Measurements from ENCODE around the gene DNPH1. TPM values are rescaled to one million over a fixed set of nuclear protein-coding genes. Genes with fewer than 3 reads are reported as not detected.

DNPH1 gene
- polyA plus RNA-seq, 3 donors: 31.9 to 55.4 (median 42.7) TPM

GRCh38 chr6:43181621-43181941 lies 47.7 kb downstream of the DNPH1 start:
- H2AFZ ChIP-seq (ENCODE audit: insufficient read depth, low read depth, low read length, poor library complexity, severe bottlenecking): peak overlapping the region; percentile 93
- peak overlapping the region; percentile 81 for H3K9ac ChIP-seq (ENCODE audit: insufficient read depth, low read length, poor library complexity, severe bottlenecking)
- 42% methylated on average over 5 of the region's 9 CpGs for WGBS (ENCODE audit: insufficient coverage)
- no peak for DNase-seq
- H3K27me3 ChIP-seq (ENCODE audit: control insufficient read depth in 2 of 2, insufficient read depth in 2 of 2, low read length in 2 of 2): no peaks in the 10 kb centered on the region
- intact Hi-C loops (cut with micrococcal nuclease): no loop called here
- TF ChIP-seq CTCF (IDR thresholded peaks at IDR 0.05): no peak
- Mint-ChIP-seq H3K36me3 (peaks cover 48 to 60% of the 10 kb centered on the region in 2 donors), H3K9me3 (no peaks in the 10 kb centered on the region), H3K4me1 (peaks cover 29% of the 10 kb centered on the region), H3K27ac (peak overlapping the region; percentile 41 to 93 (median 87)), H3K27me3 (ENCODE audit: low read depth in 3 of 3) (peaks cover 0 to 2% (median 0%) of the 10 kb centered on the region in 3 donors), H3K4me3 (peak overlapping the region; percentile 87 to 99)
- H3K79me2 ChIP-seq (ENCODE audit: insufficient read depth, low read length): peaks cover 6% of the 10 kb centered on the region
- peak overlapping the region; percentile 17 to 89 for H3K27ac ChIP-seq (ENCODE audit: low read depth in 1 of 2, low read length in 2 of 2)
- H3K4me2 ChIP-seq (replicated peaks; ENCODE audit: extremely low read depth, low read length, poor library complexity, severe bottlenecking): peak overlapping the region; percentile 97
- H3K4me1 ChIP-seq (ENCODE audit: control insufficient read depth in 1 of 2, insufficient read depth in 2 of 2, low read length in 2 of 2): peaks cover 16 to 24% of the 10 kb centered on the region in 2 donors
- H3K9me3 ChIP-seq (replicated peaks in 1 of 2; ENCODE audit: control insufficient read depth in 1 of 2, insufficient read depth in 1 of 2, low read length in 2 of 2): no peaks in the 10 kb centered on the region
- peaks cover 8% of the 10 kb centered on the region for H4K20me1 ChIP-seq (ENCODE audit: insufficient read depth, low read length)
- peak overlapping the region; percentile 70 to 95 (median 81) for H3K4me3 ChIP-seq (replicated peaks in 1 of 3; ENCODE audit: low read depth in 2 of 3, low read length in 3 of 3)
- H3K36me3 ChIP-seq (replicated peaks in 1 of 2; ENCODE audit: control insufficient read depth in 1 of 2, insufficient read depth in 2 of 2, low read length in 2 of 2): peaks cover 41 to 64% of the 10 kb centered on the region in 2 donors

DNA sequence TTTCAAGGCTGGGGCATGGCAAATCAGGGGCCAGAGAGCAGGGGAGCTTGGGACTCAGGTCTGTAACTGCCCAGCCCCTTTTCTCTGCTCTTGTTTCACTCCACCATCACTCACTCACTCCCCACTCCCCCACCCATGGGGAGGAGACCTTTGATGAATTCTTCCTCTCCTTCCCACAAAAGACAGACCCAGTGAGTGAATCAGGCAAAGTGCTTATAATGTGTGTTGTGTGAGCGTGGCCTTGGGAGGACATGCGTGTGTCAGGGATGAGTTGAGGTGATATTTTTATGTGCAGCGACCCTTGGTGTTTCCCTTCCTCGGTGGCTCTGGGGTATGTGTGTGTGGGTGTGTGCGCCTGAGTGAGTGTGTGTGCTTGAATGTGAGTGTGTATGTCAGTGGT lies 48.3 kb downstream of the DNPH1 start:
- Mint-ChIP-seq H3K36me3 (peaks cover 48 to 60% of the 10 kb centered on the region in 2 donors), H3K4me1 (peaks cover 32% of the 10 kb centered on the region), H3K9me3 (no peaks in the 10 kb centered on the region), H3K4me3 (no peak overlapping the region), H3K27ac (peak overlapping the region; percentile 33 to 92 (median 72)), H3K27me3 (ENCODE audit: low read depth in 3 of 3) (peaks cover 0 to 2% (median 0%) of the 10 kb centered on the region in 3 donors)
- WGBS (ENCODE audit: insufficient coverage): 90% methylated on average over 2 of the region's 5 CpGs
- H3K9me3 ChIP-seq (replicated peaks in 1 of 2; ENCODE audit: control insufficient read depth in 1 of 2, insufficient read depth in 1 of 2, low read length in 2 of 2): no peaks in the 10 kb centered on the region
- no peaks in the 10 kb centered on the region for H3K27me3 ChIP-seq (ENCODE audit: control insufficient read depth in 2 of 2, insufficient read depth in 2 of 2, low read length in 2 of 2)
- no peak overlapping the region for H2AFZ ChIP-seq (ENCODE audit: insufficient read depth, low read depth, low read length, poor library complexity, severe bottlenecking)
- peaks cover 13% of the 10 kb centered on the region for H4K20me1 ChIP-seq (ENCODE audit: insufficient read depth, low read length)
- H3K4me2 ChIP-seq (replicated peaks; ENCODE audit: extremely low read depth, low read length, poor library complexity, severe bottlenecking): no peak overlapping the region
- TF ChIP-seq CTCF (IDR thresholded peaks at IDR 0.05): no peak
- H3K4me1 ChIP-seq (ENCODE audit: control insufficient read depth in 1 of 2, insufficient read depth in 2 of 2, low read length in 2 of 2): peaks cover 16 to 25% of the 10 kb centered on the region in 2 donors
- intact Hi-C loops (cut with micrococcal nuclease): no loop called here
- H3K9ac ChIP-seq (ENCODE audit: insufficient read depth, low read length, poor library complexity, severe bottlenecking): no peak overlapping the region
- peaks cover 41 to 64% of the 10 kb centered on the region in 2 donors for H3K36me3 ChIP-seq (replicated peaks in 1 of 2; ENCODE audit: control insufficient read depth in 1 of 2, insufficient read depth in 2 of 2, low read length in 2 of 2)
- peaks cover 11% of the 10 kb centered on the region for H3K79me2 ChIP-seq (ENCODE audit: insufficient read depth, low read length)
- H3K27ac ChIP-seq (ENCODE audit: low read depth in 1 of 2, low read length in 2 of 2): peak overlapping the region in 1 of 2 donors; percentile 89
- DNase-seq: no peak
- no peak overlapping the region for H3K4me3 ChIP-seq (replicated peaks in 1 of 3; ENCODE audit: low read depth in 2 of 3, low read length in 3 of 3)
